ENCODE results near the gene SRGAP1.

DNA sequence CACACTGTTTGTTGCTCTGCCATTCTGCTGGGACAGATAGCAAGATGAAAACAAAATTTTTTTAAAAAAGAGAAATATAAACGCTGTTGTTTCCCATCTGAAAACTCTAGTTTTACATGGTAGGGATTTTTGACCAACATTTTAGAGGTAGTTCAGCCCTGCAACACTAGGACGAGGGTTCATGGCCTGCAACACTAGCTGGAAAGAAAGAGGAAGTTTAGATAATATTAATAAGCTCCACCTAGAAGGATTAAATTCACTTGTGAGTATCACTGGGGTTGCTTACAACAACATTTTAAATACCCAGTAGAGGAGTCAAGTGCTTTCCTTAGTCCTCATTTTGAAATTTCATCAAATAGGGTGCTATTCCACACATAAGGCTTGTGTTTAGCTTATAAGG, 68.2 kb downstream of the SRGAP1 start:
- TF ChIP-seq, protein P1, sequence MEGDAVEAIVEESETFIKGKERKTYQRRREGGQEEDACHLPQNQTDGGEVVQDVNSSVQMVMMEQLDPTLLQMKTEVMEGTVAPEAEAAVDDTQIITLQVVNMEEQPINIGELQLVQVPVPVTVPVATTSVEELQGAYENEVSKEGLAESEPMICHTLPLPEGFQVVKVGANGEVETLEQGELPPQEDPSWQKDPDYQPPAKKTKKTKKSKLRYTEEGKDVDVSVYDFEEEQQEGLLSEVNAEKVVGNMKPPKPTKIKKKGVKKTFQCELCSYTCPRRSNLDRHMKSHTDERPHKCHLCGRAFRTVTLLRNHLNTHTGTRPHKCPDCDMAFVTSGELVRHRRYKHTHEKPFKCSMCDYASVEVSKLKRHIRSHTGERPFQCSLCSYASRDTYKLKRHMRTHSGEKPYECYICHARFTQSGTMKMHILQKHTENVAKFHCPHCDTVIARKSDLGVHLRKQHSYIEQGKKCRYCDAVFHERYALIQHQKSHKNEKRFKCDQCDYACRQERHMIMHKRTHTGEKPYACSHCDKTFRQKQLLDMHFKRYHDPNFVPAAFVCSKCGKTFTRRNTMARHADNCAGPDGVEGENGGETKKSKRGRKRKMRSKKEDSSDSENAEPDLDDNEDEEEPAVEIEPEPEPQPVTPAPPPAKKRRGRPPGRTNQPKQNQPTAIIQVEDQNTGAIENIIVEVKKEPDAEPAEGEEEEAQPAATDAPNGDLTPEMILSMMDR (IDR thresholded peaks at IDR 0.05; ENCODE audit: borderline replicate concordance, extremely low read depth, low read length, poor library complexity, severe bottlenecking) = no peak
- no peak for TF ChIP-seq EZH2 (IDR thresholded peaks at IDR 0.05; ENCODE audit: borderline replicate concordance, low read depth, low read length, severe bottlenecking)

All from DND-41 (cell line).